Glomerular visceral epithelial cell (primary cell): Measurements from ENCODE around the gene COQ2.
"Not testable (repeated sequence)": the region's sequence is repeated elsewhere in the genome, so short reads cannot be mapped to it uniquely, and the experiment has no call there.

Source experiments
- DNase-seq: peaks from one replicate; pipeline ENCODE4 v3.0.0-alpha.2; 2016; ENCODE audit errors: extremely low spot score

Gene COQ2

DNA sequence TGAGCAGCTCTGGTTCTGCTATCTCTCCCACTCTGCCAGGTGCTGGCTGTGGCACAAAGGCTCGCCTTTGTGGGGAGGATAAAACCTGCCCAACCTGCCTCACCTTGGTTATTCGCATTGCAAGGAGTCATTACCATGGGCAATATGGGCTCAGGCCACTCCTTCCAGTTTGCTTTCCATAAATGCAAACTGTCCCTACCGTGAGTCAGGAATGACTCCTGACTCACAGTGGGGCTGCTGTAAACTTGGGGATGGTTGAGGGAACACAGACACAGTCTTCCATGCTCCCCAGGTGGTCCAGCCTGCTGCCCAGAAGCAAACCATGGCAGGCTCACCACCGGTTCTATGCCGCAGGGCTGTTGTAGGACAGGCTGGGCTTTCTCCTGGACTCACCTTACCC, 36.1 kb downstream of the COQ2 start:
- peak; percentile 54 for DNase-seq

DNA sequence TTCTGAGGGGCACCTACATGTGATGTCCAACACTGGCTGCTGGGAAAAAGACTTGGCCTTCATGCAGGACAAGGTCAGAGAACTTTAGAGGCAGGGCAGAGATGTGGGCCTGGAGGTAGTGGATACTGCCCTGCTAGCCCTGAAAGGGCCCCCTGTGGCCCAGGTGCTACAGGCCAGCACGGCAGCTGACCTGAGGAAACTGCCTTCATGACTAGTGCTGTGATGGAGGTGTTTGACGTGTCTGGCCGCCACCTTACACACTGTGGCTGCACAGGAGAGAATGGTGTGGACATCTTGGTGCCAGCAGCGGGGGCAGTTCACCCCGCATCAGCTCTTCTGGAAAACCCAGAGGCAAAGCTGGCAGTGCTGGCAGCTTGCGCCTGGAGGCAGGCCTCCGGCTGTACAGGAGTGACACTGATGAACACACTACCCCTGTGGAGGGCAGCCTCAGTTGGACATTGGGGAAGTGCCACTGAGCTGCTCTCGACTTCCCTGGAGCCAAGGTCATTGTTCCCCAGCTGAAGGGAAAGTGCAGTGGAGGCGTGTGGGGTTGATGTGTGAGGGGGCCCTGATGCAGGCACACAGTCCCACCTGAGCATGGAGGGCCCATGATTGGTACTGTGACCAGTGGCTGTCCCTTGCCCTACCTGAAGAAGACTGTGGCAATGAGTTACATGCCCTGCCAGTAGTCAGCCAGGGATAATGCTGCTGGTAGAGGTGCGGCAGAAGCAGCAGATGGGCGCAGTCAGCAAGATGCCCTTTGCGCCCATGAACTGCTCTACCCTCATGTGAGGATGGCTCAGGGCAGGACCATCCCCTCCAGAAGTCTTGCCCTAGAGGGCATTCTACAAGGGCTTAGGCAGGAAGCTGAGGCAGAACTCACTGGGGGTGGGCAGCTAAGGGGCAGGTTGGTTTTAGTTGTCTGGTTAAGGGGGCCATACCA, 36.9 kb downstream of the COQ2 start:
- no peak for DNase-seq

DNA sequence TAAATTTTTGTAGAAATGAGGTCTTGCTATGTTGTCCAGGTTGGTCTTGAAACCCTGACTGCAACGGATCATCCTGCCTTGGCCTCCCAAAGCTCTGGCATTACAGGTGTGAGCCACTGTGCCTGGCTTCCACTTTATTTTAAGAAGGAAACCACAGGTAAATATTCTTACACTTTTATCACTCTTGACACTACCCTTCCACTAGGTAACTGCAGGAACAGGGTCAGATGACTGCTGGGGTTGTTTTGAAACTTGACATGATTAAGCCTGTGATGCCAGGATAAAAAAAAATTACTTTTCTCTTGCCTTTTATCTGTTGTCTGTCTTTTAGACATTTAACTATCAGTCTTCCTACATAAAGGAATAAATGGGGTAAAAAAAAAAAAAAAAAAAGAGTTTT, 43.5 kb downstream of the COQ2 start:
- no peak for DNase-seq

- DNase-seq, result no peak
Measured at GRCh38 chr4:83240379-83240875, 44.2 kb downstream of the COQ2 start.

- DNase-seq, result no peak
Measured at GRCh38 chr4:83238393-83239248, 46.0 kb downstream of the COQ2 start.

DNA sequence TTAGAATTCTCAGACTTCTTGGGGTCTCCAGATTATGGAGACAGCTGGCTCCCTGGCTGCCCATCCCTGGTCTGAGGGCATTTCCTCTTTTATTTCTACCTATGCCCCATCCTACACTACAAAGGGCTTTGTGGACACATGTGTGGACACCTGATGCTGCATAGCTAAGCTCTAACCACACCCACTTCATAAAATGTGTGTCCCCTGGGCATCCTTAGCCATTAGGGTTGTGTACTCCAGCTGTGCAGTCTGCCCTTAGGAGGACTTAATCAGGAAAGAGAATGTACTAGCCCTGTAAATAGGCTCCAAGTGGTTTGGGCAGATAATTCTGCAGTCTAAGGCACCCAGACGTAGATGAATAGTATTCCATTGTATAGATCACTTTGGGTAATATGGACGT, 47.0 kb downstream of the COQ2 start:
- no peak for DNase-seq

DNA sequence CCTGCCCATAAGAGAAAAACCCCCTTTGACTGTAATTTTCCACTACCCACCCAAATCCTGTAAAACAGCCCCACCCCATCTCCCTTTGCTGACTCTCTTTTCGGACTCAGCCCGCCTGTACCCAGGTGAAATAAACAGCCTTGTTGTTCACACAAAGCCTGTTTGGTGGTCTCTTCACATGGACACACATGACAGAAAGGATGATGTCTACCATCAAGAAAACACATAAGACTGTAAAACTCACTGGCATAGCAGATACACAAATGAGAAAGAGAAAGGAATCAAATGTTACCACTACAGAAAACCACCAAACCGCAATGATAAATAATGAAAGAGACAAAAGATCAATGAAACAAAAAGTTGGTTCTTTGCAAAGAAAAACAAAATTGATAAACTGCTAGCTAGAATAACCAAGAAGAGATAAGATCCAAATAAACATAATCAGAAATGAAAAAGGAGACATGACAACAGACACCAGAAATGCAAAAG, 48.9 kb downstream of the COQ2 start:
- not testable (repeated sequence) for DNase-seq

GRCh38 chr4:83234902-83235644, 49.5 kb downstream of the COQ2 start:
- DNase-seq, result no peak

- not testable (repeated sequence) for DNase-seq
Measured at GRCh38 chr4:83234387-83234786, 50.2 kb downstream of the COQ2 start.

DNA sequence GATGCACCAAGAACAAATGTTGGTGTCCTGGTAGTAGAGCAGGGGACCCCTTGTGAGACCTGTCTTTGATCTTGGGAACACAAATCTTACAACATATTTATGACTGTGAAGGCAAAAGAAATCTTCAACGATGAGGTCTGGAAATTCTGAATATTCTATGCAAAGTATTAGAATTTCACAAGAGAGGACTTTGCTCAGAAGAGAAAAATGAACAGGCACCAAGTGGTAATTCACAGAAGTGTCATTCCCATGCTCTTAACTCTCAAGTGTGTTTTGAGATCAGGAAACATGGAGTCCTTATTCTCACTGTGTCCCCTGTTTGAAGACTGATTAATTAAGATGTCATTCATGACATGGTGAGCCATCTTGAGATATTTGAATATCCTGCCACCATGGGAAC, 52.5 kb downstream of the COQ2 start:
- no peak for DNase-seq

GRCh38 chr4:83231620-83232076, 53.0 kb downstream of the COQ2 start:
- peak; percentile 16 for DNase-seq

GRCh38 chr4:83230928-83231327, 53.7 kb downstream of the COQ2 start:
- DNase-seq, result no peak

DNA sequence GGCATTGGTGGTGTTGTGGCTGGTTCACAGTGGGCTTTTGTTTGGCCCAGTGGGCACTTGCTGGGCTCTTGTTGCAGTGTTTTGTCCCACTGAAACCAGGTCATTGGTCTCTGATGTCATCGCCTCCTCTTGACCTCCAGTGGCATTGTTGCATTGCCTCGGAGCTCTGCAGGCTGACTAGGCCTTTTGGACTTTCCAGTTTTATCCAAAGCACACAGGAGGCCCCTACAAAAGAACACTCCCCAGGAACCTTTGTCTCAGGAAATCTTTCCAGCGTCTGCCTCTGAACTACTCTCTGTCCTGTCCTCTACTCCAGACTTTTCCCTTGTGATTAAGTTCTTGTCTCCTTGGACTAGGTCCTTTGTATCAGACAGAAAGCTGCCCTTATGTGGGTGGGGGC, 54.8 kb downstream of the COQ2 start:
- no peak for DNase-seq

- DNase-seq, result no peak
Measured at GRCh38 chr4:83228231-83228630, 56.4 kb downstream of the COQ2 start.

GRCh38 chr4:83224502-83225197, 59.9 kb downstream of the COQ2 start:
- no peak for DNase-seq

GRCh38 chr4:83223781-83224180, 60.8 kb downstream of the COQ2 start:
- peak; percentile 20 for DNase-seq

DNA sequence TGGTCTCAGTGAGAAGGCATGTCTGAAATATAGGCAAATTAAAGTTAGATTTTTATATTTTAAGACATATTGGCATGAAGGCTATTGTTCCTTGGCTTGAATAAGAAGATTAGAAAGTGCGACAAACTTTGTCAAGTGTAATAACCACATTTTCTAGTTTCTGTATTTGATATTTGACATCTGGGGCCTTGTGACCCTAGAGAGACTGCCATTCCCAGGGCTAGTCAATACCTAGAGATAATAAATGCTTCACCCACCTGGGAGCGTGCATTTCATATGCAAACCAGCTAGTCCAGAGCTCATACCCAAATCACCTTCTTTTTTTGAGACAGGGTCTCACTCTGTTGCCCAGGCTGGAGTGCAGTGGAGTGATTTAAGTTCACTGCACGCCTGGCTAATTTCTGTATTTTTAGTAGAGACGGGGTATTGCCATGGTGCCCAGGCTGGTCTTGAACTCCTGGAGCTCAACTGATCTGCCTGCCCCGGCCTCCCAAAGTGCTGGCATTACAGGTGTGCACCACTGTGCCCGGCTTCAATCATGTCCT, 62.6 kb downstream of the COQ2 start:
- no peak for DNase-seq

DNA sequence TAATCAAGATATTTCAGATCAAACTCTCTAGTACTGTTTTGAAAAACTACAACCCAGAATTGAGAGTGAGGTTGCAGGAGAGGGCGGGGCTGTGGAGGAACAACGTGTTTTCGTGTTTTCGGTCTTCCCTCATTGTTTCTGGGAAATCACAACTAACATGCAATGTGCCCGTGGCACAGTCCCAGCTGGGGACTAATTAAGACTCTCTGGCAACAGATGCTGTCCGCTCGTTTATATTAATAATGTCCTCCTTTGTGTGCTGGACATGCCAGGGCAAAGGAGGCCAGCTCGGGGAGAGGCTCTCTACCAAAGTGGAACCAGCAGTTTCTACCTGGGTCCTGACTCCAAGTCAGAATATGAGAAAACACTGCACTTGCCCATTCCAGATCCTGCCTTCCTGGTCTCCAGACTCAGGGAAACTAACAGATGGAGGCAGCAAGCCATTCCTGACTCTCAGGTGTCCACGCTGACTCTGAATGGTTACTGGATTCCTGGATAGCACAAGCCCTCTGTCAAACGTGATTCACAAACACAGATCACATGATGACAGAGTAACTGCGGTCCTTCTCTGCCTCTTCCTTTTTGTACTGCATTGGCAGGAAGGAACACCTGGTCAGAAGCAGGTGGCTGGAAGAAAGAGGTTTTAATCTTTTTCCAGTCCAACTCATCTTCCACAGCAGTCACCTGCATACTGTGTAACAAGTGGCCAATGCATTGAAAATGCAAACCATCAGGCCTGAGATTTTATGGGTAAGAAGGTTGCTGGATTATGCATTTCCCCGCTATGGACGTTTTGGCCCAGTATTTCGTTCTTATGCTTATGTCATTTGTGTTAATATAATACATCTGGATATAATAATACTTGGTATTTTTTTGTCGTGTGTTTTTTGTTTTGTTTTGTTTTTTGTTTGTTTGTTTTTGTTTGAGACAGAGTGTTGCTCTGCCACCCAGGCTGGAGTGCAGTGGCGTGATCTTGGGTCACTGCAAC, 65.0 kb downstream of the COQ2 start:
- DNase-seq, result no peak
